Parathyroid adenoma (tissue), 2 donors: Measurements from ENCODE around the gene B2M.
"Not testable (repeated sequence)": the region's sequence is repeated elsewhere in the genome, so short reads cannot be mapped to it uniquely, and the experiment has no call there.

Experiments
- H2AFZ ChIP-seq: fragments of 300-600 bp; sonication (generic); one replicate; pipeline ENCODE4 v1.7.0; 2017; ENCODE audit warnings: antibody characterized with exemption, mild to moderate bottlenecking
- H3K27ac ChIP-seq: fragments of 300-600 bp; sonication (generic); one replicate; pipeline ENCODE4 v1.7.0; 2017
- H3K27me3 ChIP-seq: fragments of 300-600 bp; sonication (generic); one replicate; pipeline ENCODE4 v1.7.0; 2017; ENCODE audit warnings: low read length; ENCODE audit not compliant: control insufficient read depth, insufficient read depth
- H3K36me3 ChIP-seq: fragments of 300-600 bp; sonication (generic); one replicate; pipeline ENCODE4 v1.7.0; 2017; ENCODE audit warnings: low read length; ENCODE audit not compliant: control insufficient read depth, insufficient read depth
- H3K4me1 ChIP-seq: fragments of 300-600 bp; sonication (generic); one replicate; pipeline ENCODE4 v1.7.0; 2017; ENCODE audit warnings: control low read depth
- H3K4me2 ChIP-seq: fragments of 300-600 bp; sonication (generic); one replicate; pipeline ENCODE4 v1.7.0; 2017; ENCODE audit warnings: low read length
- H3K4me3 ChIP-seq: fragments of 300-600 bp; sonication (generic); one replicate; pipeline ENCODE4 v1.7.0; 2017; ENCODE audit warnings: low read depth, low read length
- H3K79me2 ChIP-seq: fragments of 300-600 bp; sonication (generic); one replicate; pipeline ENCODE4 v1.7.0; 2017; ENCODE audit warnings: control low read depth
- H3K9ac ChIP-seq: fragments of 300-600 bp; sonication (generic); one replicate; pipeline ENCODE4 v1.7.0; 2017; ENCODE audit warnings: mild to moderate bottlenecking
- H3K9me3 ChIP-seq: fragments of 300-600 bp; sonication (generic); one replicate; pipeline ENCODE4 v1.7.0; 2017; ENCODE audit warnings: low read length; ENCODE audit not compliant: control insufficient read depth
- TF ChIP-seq, protein P1 (sequence below): fragments of 300-600 bp; sonication (generic); IDR thresholded peaks from one replicate; pipeline ENCODE4 v1.7.0; 2017; ENCODE audit warnings: antibody characterized with exemption, mild to moderate bottlenecking
- donor health status: primary hyperparathyroidism.

Gene B2M

DNA sequence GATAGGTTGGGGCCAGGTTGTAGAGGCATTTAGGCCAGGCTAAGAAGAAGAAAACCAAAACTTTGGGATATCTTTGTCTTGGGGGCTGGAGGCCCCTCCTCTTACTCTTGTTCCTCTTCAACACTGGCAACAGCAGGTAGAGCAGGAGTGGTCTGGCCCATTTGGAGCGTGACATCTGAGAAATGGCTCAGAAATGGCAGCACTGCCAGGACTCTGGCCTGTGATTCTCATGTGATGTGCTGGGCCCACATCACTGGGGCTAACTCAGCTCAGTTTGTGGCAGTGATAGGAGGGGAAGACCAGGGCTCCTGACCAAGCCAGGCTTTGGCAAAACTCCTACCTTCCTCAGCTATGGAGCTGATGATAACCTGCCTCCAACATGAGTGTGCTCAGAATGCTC, 18.7 kb upstream of the B2M start:
- Histone ChIP-seq H3K9me3 (no peaks in the 10 kb centered on the region), H3K79me2 (no peaks in the 10 kb centered on the region), H3K27ac (no peak overlapping the region), H2AFZ (no peak overlapping the region), H3K27me3 (no peaks in the 10 kb centered on the region), H3K4me3 (no peak overlapping the region), H3K36me3 (no peaks in the 10 kb centered on the region), H3K9ac (no peak overlapping the region), H3K4me2 (no peak overlapping the region), H3K4me1 (no peaks in the 10 kb centered on the region)
- TF ChIP-seq, protein P1, sequence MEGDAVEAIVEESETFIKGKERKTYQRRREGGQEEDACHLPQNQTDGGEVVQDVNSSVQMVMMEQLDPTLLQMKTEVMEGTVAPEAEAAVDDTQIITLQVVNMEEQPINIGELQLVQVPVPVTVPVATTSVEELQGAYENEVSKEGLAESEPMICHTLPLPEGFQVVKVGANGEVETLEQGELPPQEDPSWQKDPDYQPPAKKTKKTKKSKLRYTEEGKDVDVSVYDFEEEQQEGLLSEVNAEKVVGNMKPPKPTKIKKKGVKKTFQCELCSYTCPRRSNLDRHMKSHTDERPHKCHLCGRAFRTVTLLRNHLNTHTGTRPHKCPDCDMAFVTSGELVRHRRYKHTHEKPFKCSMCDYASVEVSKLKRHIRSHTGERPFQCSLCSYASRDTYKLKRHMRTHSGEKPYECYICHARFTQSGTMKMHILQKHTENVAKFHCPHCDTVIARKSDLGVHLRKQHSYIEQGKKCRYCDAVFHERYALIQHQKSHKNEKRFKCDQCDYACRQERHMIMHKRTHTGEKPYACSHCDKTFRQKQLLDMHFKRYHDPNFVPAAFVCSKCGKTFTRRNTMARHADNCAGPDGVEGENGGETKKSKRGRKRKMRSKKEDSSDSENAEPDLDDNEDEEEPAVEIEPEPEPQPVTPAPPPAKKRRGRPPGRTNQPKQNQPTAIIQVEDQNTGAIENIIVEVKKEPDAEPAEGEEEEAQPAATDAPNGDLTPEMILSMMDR: no peak

DNA sequence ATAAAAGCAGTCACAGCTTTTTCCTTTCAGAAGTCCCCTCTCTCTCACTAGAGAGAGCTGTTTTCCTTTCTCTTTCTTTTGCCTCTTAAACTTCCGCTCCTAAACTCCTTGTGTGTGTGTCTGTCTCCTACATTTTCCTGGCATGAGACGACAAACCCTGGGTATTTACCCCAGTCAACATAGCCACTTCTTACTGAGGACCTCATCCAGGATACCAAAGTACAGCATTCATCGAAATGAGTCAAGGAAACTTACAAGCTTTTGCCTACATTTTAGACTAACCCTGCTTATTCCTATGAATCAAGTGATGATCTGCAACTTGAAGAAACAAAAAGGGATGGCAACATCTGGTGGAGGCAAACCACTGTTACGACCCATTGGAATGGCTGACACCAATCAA, 16.9 kb upstream of the B2M start:
- Histone ChIP-seq H3K27ac (no peak overlapping the region), H3K36me3 (no peaks in the 10 kb centered on the region), H2AFZ (no peak overlapping the region), H3K4me2 (no peak overlapping the region), H3K9ac (no peak overlapping the region), H3K4me3 (no peak overlapping the region), H3K79me2 (no peaks in the 10 kb centered on the region), H3K9me3 (no peaks in the 10 kb centered on the region), H3K27me3 (no peaks in the 10 kb centered on the region), H3K4me1 (no peaks in the 10 kb centered on the region)
- TF ChIP-seq, protein P1: no peak

DNA sequence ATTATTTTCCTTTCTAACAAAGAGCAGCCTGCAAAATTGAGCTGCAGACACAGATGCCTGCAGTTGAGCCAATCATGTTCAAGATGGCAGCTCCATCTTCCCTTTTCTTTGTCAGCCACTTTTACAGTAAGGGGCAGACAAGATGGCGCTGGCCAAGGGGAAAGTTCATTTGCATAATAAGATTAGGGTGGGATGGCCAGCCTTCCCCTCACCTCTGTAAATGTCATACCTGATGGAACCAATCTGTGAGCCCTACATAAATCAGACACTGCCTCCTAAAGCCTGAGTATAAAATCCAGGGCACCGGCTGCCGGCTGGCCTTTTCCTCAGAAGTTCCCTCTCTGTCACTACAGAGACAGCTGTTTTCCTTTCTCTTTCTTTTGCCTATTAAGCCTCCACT, 16.0 kb upstream of the B2M start:
- no peaks in the 10 kb centered on the region for H3K4me1 ChIP-seq
- no peak overlapping the region for H3K4me3 ChIP-seq
- H3K27me3 ChIP-seq: no peaks in the 10 kb centered on the region
- no peaks in the 10 kb centered on the region for H3K9me3 ChIP-seq
- H3K4me2 ChIP-seq: no peak overlapping the region
- no peak overlapping the region for H3K9ac ChIP-seq
- no peaks in the 10 kb centered on the region for H3K36me3 ChIP-seq
- no peak overlapping the region for H2AFZ ChIP-seq
- no peaks in the 10 kb centered on the region for H3K79me2 ChIP-seq
- H3K27ac ChIP-seq: no peak overlapping the region
- TF ChIP-seq, protein P1: no peak

DNA sequence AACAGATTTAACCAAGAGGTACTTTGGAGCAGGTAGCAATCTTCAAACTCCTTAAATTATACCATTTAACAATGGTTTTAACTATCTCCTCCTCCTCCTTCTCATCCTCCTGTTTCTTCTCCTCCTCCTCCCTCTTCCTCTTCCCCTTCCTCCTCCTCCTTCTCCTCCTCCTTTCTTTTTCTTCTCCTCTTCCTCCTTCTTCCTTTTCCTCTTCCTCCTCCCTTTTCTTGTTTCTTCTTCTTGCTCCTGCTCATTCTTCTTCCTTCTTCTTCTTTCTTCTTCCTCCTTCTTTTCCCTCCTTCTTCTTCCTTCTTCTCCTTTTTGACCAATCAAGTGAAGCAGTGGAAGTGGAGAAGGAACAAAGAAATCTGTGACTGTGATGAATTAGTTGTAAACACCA, 14.3 kb upstream of the B2M start:
- no peaks in the 10 kb centered on the region for H3K36me3 ChIP-seq
- H3K4me1 ChIP-seq: no peaks in the 10 kb centered on the region
- no peak overlapping the region for H3K4me3 ChIP-seq
- H3K9me3 ChIP-seq: no peaks in the 10 kb centered on the region
- TF ChIP-seq, protein P1: no peak
- no peak overlapping the region for H2AFZ ChIP-seq
- H3K27ac ChIP-seq: no peak overlapping the region
- no peak overlapping the region for H3K4me2 ChIP-seq
- H3K79me2 ChIP-seq: no peaks in the 10 kb centered on the region
- H3K9ac ChIP-seq: no peak overlapping the region
- H3K27me3 ChIP-seq: no peaks in the 10 kb centered on the region

DNA sequence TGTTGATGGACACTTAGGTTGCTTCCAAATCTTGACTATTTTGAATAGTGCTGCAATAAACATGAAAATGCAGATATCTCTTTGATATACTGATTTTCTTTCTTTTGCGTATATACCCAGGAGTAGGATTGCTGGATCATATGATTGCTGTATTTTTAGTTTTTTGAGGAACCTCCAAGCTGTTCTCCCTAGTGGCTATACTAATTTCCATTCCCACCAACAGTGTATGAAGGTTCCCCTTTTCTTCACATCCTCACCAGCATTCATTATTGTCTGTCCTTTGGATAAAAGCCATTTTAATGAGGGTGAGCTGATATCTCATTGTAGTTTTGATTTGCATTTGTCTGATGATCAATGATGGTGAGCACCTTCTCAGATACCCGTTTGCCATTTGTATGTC, 12.7 kb upstream of the B2M start:
- Histone ChIP-seq H3K27ac (no peak overlapping the region), H3K4me1 (no peaks in the 10 kb centered on the region), H2AFZ (no peak overlapping the region), H3K9ac (no peak overlapping the region), H3K4me2 (no peak overlapping the region), H3K36me3 (no peaks in the 10 kb centered on the region), H3K9me3 (no peaks in the 10 kb centered on the region), H3K27me3 (no peaks in the 10 kb centered on the region), H3K79me2 (no peaks in the 10 kb centered on the region), H3K4me3 (no peak overlapping the region)
- TF ChIP-seq, protein P1: no peak

DNA sequence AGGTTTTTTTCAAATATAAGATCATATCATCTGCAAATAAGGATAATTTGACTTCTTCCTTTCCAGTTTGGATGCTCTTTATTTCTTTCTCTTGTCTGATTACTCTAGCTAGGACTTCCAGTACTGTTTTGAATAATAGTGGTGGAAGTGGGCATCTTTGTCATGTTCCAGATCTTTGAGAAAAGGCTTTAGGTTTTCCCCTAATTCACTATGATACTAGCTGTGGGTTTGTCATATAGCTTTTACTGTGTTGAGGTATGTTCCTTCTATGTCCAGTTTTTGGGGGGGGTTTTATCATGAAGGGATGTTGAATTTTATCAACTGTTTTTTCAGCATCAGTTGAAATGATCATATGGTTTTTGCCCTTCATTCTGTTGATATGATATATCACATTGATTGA, 10.6 kb upstream of the B2M start:
- not testable (repeated sequence) for H3K9me3 ChIP-seq, H2AFZ ChIP-seq, H3K27ac ChIP-seq, H3K79me2 ChIP-seq, H3K9ac ChIP-seq, H3K4me1 ChIP-seq, H3K27me3 ChIP-seq, H3K4me2 ChIP-seq, H3K4me3 ChIP-seq, H3K36me3 ChIP-seq
